Fibroblast of lung (primary cell): ENCODE data around the gene NOB1.

ENCODE experiments used
- EZH2 ChIP-seq: IDR thresholded peaks from 2 replicates; pipeline ENCODE4 v1.5.1; 2012; ENCODE audit warnings: low read length, control low read depth, mild to moderate bottlenecking; ENCODE audit errors: missing control alignments
- TF ChIP-seq, protein P1 (sequence below), 2 donors: IDR thresholded peaks in 1 of 2; conservative IDR thresholded peaks in 1 of 2; 1 replicate in 1 of 2; 2 replicates in 1 of 2; pipeline ENCODE4 v1.5.1; 2011 to 2012; ENCODE audit warnings: low read length in 2 of 2, control low read depth in 1 of 2, inconsistent platforms in 1 of 2, low read depth in 1 of 2, mild to moderate bottlenecking in 1 of 2

DNA sequence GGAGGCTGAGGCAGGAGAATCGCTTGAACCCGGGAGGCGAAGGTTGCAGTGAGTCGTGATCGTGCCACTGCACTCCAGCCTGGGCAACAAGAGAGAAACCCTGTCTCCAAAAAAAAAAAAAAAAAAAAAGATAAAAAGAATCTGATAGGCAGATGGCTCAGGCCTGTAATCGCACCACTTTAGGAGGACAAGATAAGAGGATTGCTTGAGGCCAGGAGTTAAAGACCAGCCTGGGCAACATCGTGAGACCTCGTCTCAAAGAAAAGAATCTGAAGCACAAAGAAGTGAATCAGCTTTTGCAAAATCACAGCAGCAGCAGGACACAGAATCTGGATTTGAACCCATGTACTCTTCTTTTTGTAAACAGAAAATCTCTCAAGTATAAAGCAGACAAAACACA, 7.6 kb downstream of the NOB1 start:
- TF ChIP-seq, protein P1, sequence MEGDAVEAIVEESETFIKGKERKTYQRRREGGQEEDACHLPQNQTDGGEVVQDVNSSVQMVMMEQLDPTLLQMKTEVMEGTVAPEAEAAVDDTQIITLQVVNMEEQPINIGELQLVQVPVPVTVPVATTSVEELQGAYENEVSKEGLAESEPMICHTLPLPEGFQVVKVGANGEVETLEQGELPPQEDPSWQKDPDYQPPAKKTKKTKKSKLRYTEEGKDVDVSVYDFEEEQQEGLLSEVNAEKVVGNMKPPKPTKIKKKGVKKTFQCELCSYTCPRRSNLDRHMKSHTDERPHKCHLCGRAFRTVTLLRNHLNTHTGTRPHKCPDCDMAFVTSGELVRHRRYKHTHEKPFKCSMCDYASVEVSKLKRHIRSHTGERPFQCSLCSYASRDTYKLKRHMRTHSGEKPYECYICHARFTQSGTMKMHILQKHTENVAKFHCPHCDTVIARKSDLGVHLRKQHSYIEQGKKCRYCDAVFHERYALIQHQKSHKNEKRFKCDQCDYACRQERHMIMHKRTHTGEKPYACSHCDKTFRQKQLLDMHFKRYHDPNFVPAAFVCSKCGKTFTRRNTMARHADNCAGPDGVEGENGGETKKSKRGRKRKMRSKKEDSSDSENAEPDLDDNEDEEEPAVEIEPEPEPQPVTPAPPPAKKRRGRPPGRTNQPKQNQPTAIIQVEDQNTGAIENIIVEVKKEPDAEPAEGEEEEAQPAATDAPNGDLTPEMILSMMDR (conservative IDR thresholded peaks at IDR 0.05 in 1 of 2, IDR thresholded peaks at IDR 0.05 in 1 of 2; ENCODE audit: low read depth in 1 of 2, low read length in 2 of 2) = no peak
- no peak for TF ChIP-seq EZH2
